ENCODE measurements around the gene CSNK1G3. TPM values are rescaled to one million over a fixed set of nuclear protein-coding genes. Genes with fewer than 3 reads are reported as not detected.

CSNK1G3 gene
- total RNA-seq, 1 experiment from 2014 or later: 48.3 TPM

DNA sequence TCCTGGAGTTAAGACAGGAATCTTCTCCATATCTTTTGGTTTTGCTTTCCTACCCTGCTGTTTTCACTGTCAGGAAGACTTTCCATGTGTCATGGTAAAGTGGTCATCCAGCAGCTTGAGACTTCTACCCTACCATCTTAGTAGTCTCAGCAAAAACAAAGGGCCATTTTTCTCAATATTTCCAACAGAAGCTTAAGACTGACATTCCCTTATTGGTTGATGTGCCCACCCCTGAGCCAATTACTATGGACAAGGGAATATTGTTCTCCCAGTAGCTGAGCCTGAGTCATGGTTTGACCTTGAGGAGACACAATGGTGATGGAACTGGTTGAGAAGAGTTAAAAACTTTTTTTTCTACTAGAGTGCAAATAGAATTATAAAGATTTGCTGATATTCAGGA is 105.6 kb downstream of the CSNK1G3 start:
- Histone ChIP-seq H3K18ac (ENCODE audit: insufficient read length, low read depth, low read length) (no peak overlapping the region), H3K27me3 (ENCODE audit: insufficient read depth, low read length) (no peaks in the 10 kb centered on the region), H3K4me2 (ENCODE audit: insufficient read depth, insufficient read length, low read length) (no peak overlapping the region), H4K91ac (ENCODE audit: insufficient read length, low read depth, low read length) (no peak overlapping the region), H4K20me1 (ENCODE audit: control insufficient read depth, insufficient read depth, insufficient read length) (no peaks in the 10 kb centered on the region), H3K4me1 (ENCODE audit: insufficient read depth, low read length) (no peaks in the 10 kb centered on the region), H3K56ac (ENCODE audit: insufficient read length, low read depth, low read length) (no peak overlapping the region), H2AFZ (ENCODE audit: low read length) (no peak overlapping the region), H2BK20ac (ENCODE audit: low read depth, low read length, poor library complexity, severe bottlenecking) (no peak overlapping the region), H2BK15ac (ENCODE audit: low read depth, low read length) (no peak overlapping the region), H4K5ac (ENCODE audit: insufficient read length, low read depth, low read length) (no peak overlapping the region), H3T11ph (ENCODE audit: low read length) (no peak overlapping the region), H3K23me2 (ENCODE audit: insufficient read length, low read depth, low read length, poor library complexity, severe bottlenecking) (no peaks in the 10 kb centered on the region), H3K27ac (ENCODE audit: insufficient read length, low read depth, low read length) (no peak overlapping the region), H3K79me1 (ENCODE audit: insufficient read depth, low read depth, low read length, poor library complexity, severe bottlenecking) (no peaks in the 10 kb centered on the region), H3K79me2 (ENCODE audit: insufficient read depth, low read length) (no peaks in the 10 kb centered on the region), H3K4ac (ENCODE audit: low read depth, low read length) (no peak overlapping the region), H2AK5ac (ENCODE audit: insufficient read length, low read length) (no peak overlapping the region), H3K9ac (ENCODE audit: extremely low read depth, insufficient read length, low read length) (no peak overlapping the region), H3K9me3 (ENCODE audit: control insufficient read depth, low read depth, low read length) (no peaks in the 10 kb centered on the region), H3K23ac (ENCODE audit: insufficient read length, low read depth, low read length) (no peak overlapping the region), H2BK5ac (ENCODE audit: insufficient read length, low read length) (no peak overlapping the region), H4K8ac (replicated peaks; ENCODE audit: insufficient read length, low read depth, low read length) (no peak overlapping the region), H3K14ac (ENCODE audit: insufficient read depth, low read length) (no peak overlapping the region), H2BK120ac (ENCODE audit: low read depth, low read length, poor library complexity, severe bottlenecking) (no peak overlapping the region), H2BK12ac (ENCODE audit: insufficient read length, low read depth, low read length) (no peak overlapping the region)
- Mint-ChIP-seq H3K27ac (no peak overlapping the region), H3K4me3 (no peak overlapping the region), H3K9me3 (no peaks in the 10 kb centered on the region), H3K4me1 (no peaks in the 10 kb centered on the region), H3K27me3 (ENCODE audit: low read depth) (no peaks in the 10 kb centered on the region), H3K36me3 (ENCODE audit: insufficient read depth in 1 of 3, low read depth in 3 of 3) (peaks cover 14 to 27% (median 25%) of the 10 kb centered on the region in 3 experiments; a peak in 6 of 7 replicates)
- TF ChIP-seq, protein P1, sequence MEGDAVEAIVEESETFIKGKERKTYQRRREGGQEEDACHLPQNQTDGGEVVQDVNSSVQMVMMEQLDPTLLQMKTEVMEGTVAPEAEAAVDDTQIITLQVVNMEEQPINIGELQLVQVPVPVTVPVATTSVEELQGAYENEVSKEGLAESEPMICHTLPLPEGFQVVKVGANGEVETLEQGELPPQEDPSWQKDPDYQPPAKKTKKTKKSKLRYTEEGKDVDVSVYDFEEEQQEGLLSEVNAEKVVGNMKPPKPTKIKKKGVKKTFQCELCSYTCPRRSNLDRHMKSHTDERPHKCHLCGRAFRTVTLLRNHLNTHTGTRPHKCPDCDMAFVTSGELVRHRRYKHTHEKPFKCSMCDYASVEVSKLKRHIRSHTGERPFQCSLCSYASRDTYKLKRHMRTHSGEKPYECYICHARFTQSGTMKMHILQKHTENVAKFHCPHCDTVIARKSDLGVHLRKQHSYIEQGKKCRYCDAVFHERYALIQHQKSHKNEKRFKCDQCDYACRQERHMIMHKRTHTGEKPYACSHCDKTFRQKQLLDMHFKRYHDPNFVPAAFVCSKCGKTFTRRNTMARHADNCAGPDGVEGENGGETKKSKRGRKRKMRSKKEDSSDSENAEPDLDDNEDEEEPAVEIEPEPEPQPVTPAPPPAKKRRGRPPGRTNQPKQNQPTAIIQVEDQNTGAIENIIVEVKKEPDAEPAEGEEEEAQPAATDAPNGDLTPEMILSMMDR (conservative IDR thresholded peaks at IDR 0.05): no peak
- DNase-seq: no peak

Data from H9 (cell line).